Measurements from ENCODE around the gene UBE3C. TPM values are rescaled to one million over a fixed set of nuclear protein-coding genes. Genes with fewer than 3 reads are reported as not detected.

UBE3C gene
- total RNA-seq, 1 donor from 2014 or later: 85.7 TPM

- H3K27me3 Mint-ChIP-seq (ENCODE audit: low read depth): no peaks in the 10 kb centered on the region
- no peaks in the 10 kb centered on the region for H3K9me3 Mint-ChIP-seq
- DNase-seq (ENCODE audit: low spot score): no peak
- no peak overlapping the region for H3K27ac Mint-ChIP-seq
- H3K4me1 Mint-ChIP-seq (ENCODE audit: low read depth): no peaks in the 10 kb centered on the region
- H3K36me3 Mint-ChIP-seq (ENCODE audit: low read depth): no peaks in the 10 kb centered on the region
- intact Hi-C loops (cut with micrococcal nuclease): no loop called here
- no peak overlapping the region for H3K4me3 Mint-ChIP-seq (ENCODE audit: low read depth)
Measured at GRCh38 chr7:157284229-157285014, 145.7 kb downstream of the UBE3C start.

- Mint-ChIP-seq H3K27ac (no peak overlapping the region), H3K36me3 (ENCODE audit: low read depth) (no peaks in the 10 kb centered on the region), H3K4me3 (ENCODE audit: low read depth) (no peak overlapping the region), H3K27me3 (ENCODE audit: low read depth) (no peaks in the 10 kb centered on the region), H3K4me1 (ENCODE audit: low read depth) (no peaks in the 10 kb centered on the region), H3K9me3 (no peaks in the 10 kb centered on the region)
- intact Hi-C loops (cut with micrococcal nuclease): no loop called here
- DNase-seq (ENCODE audit: low spot score): no peak
Measured at GRCh38 chr7:157291404-157292080, 152.8 kb downstream of the UBE3C start.

GRCh38 chr7:157292258-157292657, 153.5 kb downstream of the UBE3C start:
- H3K27me3 Mint-ChIP-seq (ENCODE audit: low read depth): no peaks in the 10 kb centered on the region
- no peaks in the 10 kb centered on the region for H3K9me3 Mint-ChIP-seq
- no peak overlapping the region for H3K27ac Mint-ChIP-seq
- no peak for DNase-seq (ENCODE audit: low spot score)
- H3K36me3 Mint-ChIP-seq (ENCODE audit: low read depth): no peaks in the 10 kb centered on the region
- H3K4me3 Mint-ChIP-seq (ENCODE audit: low read depth): no peak overlapping the region
- no peaks in the 10 kb centered on the region for H3K4me1 Mint-ChIP-seq (ENCODE audit: low read depth)
- intact Hi-C loops (cut with micrococcal nuclease): no loop called here

- H3K4me3 Mint-ChIP-seq (ENCODE audit: low read depth): no peak overlapping the region
- H3K36me3 Mint-ChIP-seq (ENCODE audit: low read depth): no peaks in the 10 kb centered on the region
- no peak for DNase-seq (ENCODE audit: low spot score)
- no peaks in the 10 kb centered on the region for H3K27me3 Mint-ChIP-seq (ENCODE audit: low read depth)
- no peak overlapping the region for H3K27ac Mint-ChIP-seq
- intact Hi-C loops (cut with micrococcal nuclease): no loop called here
- no peaks in the 10 kb centered on the region for H3K4me1 Mint-ChIP-seq (ENCODE audit: low read depth)
- no peaks in the 10 kb centered on the region for H3K9me3 Mint-ChIP-seq
Measured at GRCh38 chr7:157292770-157293412, 154.2 kb downstream of the UBE3C start.

- DNase-seq (ENCODE audit: low spot score): no peak
- no peaks in the 10 kb centered on the region for H3K9me3 Mint-ChIP-seq
Measured at GRCh38 chr7:157293413-157293788, 154.7 kb downstream of the UBE3C start.

GRCh38 chr7:157294773-157295172, 156.0 kb downstream of the UBE3C start:
- H3K36me3 Mint-ChIP-seq (ENCODE audit: low read depth): no peaks in the 10 kb centered on the region
- no peak for DNase-seq (ENCODE audit: low spot score)
- intact Hi-C loops (cut with micrococcal nuclease): no loop called here
- H3K4me1 Mint-ChIP-seq (ENCODE audit: low read depth): peaks cover 6% of the 10 kb centered on the region
- no peaks in the 10 kb centered on the region for H3K27me3 Mint-ChIP-seq (ENCODE audit: low read depth)
- H3K4me3 Mint-ChIP-seq (ENCODE audit: low read depth): no peak overlapping the region
- H3K27ac Mint-ChIP-seq: no peak overlapping the region
- no peaks in the 10 kb centered on the region for H3K9me3 Mint-ChIP-seq

More at GRCh38 chr7:157293413-157293788, 154.7 kb downstream of the UBE3C start:
- H3K36me3 Mint-ChIP-seq (ENCODE audit: low read depth): no peaks in the 10 kb centered on the region
- intact Hi-C loops (cut with micrococcal nuclease): no loop called here
- no peaks in the 10 kb centered on the region for H3K4me1 Mint-ChIP-seq (ENCODE audit: low read depth)
- H3K27ac Mint-ChIP-seq: no peak overlapping the region
- no peak overlapping the region for H3K4me3 Mint-ChIP-seq (ENCODE audit: low read depth)
- no peaks in the 10 kb centered on the region for H3K27me3 Mint-ChIP-seq (ENCODE audit: low read depth)

- H3K4me3 Mint-ChIP-seq (ENCODE audit: low read depth): no peak overlapping the region
- no peaks in the 10 kb centered on the region for H3K9me3 Mint-ChIP-seq
- H3K36me3 Mint-ChIP-seq (ENCODE audit: low read depth): no peaks in the 10 kb centered on the region
- no peak for DNase-seq (ENCODE audit: low spot score)
- H3K27me3 Mint-ChIP-seq (ENCODE audit: low read depth): no peaks in the 10 kb centered on the region
- peaks cover 8% of the 10 kb centered on the region for H3K4me1 Mint-ChIP-seq (ENCODE audit: low read depth)
- intact Hi-C loops (cut with micrococcal nuclease): no loop called here
- no peak overlapping the region for H3K27ac Mint-ChIP-seq
Measured at GRCh38 chr7:157295338-157295737, 156.6 kb downstream of the UBE3C start.

- no peaks in the 10 kb centered on the region for H3K9me3 Mint-ChIP-seq
- intact Hi-C loops (cut with micrococcal nuclease): no loop called here
- H3K27ac Mint-ChIP-seq: no peak overlapping the region
- peaks cover 20% of the 10 kb centered on the region for H3K4me1 Mint-ChIP-seq (ENCODE audit: low read depth)
- H3K27me3 Mint-ChIP-seq (ENCODE audit: low read depth): no peaks in the 10 kb centered on the region
- no peak for DNase-seq (ENCODE audit: low spot score)
- no peaks in the 10 kb centered on the region for H3K36me3 Mint-ChIP-seq (ENCODE audit: low read depth)
- no peak overlapping the region for H3K4me3 Mint-ChIP-seq (ENCODE audit: low read depth)
Measured at GRCh38 chr7:157297185-157297584, 158.5 kb downstream of the UBE3C start.

- H3K4me1 Mint-ChIP-seq (ENCODE audit: low read depth): peaks cover 32% of the 10 kb centered on the region
- peak overlapping the region; percentile 38 for H3K27ac Mint-ChIP-seq
- intact Hi-C loops (cut with micrococcal nuclease): no loop called here
- H3K27me3 Mint-ChIP-seq (ENCODE audit: low read depth): no peaks in the 10 kb centered on the region
- DNase-seq (ENCODE audit: low spot score): no peak
- H3K36me3 Mint-ChIP-seq (ENCODE audit: low read depth): no peaks in the 10 kb centered on the region
- H3K4me3 Mint-ChIP-seq (ENCODE audit: low read depth): no peak overlapping the region
- H3K9me3 Mint-ChIP-seq: no peaks in the 10 kb centered on the region
Measured at GRCh38 chr7:157299317-157299612, 160.5 kb downstream of the UBE3C start.

- Mint-ChIP-seq H3K36me3 (ENCODE audit: low read depth) (no peaks in the 10 kb centered on the region), H3K27me3 (ENCODE audit: low read depth) (no peaks in the 10 kb centered on the region), H3K27ac (peak overlapping the region; percentile 38), H3K4me3 (ENCODE audit: low read depth) (no peak overlapping the region), H3K9me3 (no peaks in the 10 kb centered on the region), H3K4me1 (ENCODE audit: low read depth) (peaks cover 32% of the 10 kb centered on the region)
- DNase-seq (ENCODE audit: low spot score): no peak
- intact Hi-C loops (cut with micrococcal nuclease): loop anchor here (10.0 kb wide), 1 partner anchor 195 kb away; no protein-coding TSS in a partner anchor
Measured at GRCh38 chr7:157299613-157300368, 161.1 kb downstream of the UBE3C start.

GRCh38 chr7:157300369-157300825, 161.7 kb downstream of the UBE3C start:
- Mint-ChIP-seq H3K27me3 (ENCODE audit: low read depth) (no peaks in the 10 kb centered on the region), H3K4me1 (ENCODE audit: low read depth) (peaks cover 32% of the 10 kb centered on the region), H3K36me3 (ENCODE audit: low read depth) (no peaks in the 10 kb centered on the region), H3K27ac (no peak overlapping the region), H3K4me3 (ENCODE audit: low read depth) (no peak overlapping the region), H3K9me3 (no peaks in the 10 kb centered on the region)
- no peak for DNase-seq (ENCODE audit: low spot score)
- intact Hi-C loops (cut with micrococcal nuclease): loop anchor here (10.0 kb wide), 1 partner anchor 194 kb away; no protein-coding TSS in a partner anchor

GRCh38 chr7:157301610-157302120, 162.9 kb downstream of the UBE3C start:
- Mint-ChIP-seq H3K27ac (peak overlapping the region; percentile 83), H3K36me3 (ENCODE audit: low read depth) (no peaks in the 10 kb centered on the region), H3K4me3 (ENCODE audit: low read depth) (peak overlapping the region; percentile 15), H3K4me1 (ENCODE audit: low read depth) (peaks cover 36% of the 10 kb centered on the region), H3K27me3 (ENCODE audit: low read depth) (no peaks in the 10 kb centered on the region), H3K9me3 (no peaks in the 10 kb centered on the region)
- DNase-seq (ENCODE audit: low spot score): no peak
- intact Hi-C loops (cut with micrococcal nuclease): loop anchor here (1.0 to 10.0 kb wide), 3 partner anchors 23 to 193 kb away; no protein-coding TSS in a partner anchor

Data from activated T-helper 2 cell treated with anti-CD3 and anti-CD28 coated beads, Interferon-gamma antibody, Interleukin-2, Interleukin-4, amounts not matched to agents 10 μg/mL and 5 μg/mL and 100 μg/mL, durations not matched to agents 14 hours and 24 hours and 36 hours (primary cell).